Body of pancreas (tissue), 4 donors: ENCODE measurements around the gene ASB18.

ENCODE experiments used
- POLR2A ChIP-seq, 3 donors: fragments of 450-650 bp; IDR thresholded peaks; one replicate each; pipeline ENCODE4 v1.6.1; 2016; ENCODE audit warnings: antibody characterized with exemption in 3 of 3, mild to moderate bottlenecking in 2 of 3
- TF ChIP-seq, protein P1 (sequence below), 7 experiments: fragments of 450-650 bp in 4 of 7; fragments of 200-600 bp in 3 of 7; sonication (generic) in 3 of 7; IDR thresholded peaks; one replicate each; pipeline ENCODE4 v1.5.1; 2016 to 2019; ENCODE audit warnings: antibody characterized with exemption in 7 of 7

DNA sequence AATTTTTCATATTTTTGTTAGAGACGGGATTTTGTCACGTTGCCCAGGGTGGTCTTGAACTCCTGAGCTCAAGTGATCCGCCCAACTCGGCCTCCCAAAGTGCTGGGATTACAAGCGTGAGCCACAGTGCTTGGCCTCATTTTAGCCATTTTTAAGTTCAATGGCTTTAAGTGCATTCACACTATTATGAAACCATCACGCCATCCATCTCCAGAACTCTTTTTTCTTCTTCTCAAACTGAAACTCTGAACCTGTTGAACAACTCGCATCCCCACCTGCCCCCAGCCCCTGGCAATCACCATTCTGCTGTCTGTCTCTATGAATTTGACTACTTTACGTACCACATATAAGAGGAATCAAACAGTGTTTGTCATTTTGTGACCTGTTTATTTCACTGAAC lies 31.3 kb upstream of the ASB18 start:
- TF ChIP-seq, protein P1, sequence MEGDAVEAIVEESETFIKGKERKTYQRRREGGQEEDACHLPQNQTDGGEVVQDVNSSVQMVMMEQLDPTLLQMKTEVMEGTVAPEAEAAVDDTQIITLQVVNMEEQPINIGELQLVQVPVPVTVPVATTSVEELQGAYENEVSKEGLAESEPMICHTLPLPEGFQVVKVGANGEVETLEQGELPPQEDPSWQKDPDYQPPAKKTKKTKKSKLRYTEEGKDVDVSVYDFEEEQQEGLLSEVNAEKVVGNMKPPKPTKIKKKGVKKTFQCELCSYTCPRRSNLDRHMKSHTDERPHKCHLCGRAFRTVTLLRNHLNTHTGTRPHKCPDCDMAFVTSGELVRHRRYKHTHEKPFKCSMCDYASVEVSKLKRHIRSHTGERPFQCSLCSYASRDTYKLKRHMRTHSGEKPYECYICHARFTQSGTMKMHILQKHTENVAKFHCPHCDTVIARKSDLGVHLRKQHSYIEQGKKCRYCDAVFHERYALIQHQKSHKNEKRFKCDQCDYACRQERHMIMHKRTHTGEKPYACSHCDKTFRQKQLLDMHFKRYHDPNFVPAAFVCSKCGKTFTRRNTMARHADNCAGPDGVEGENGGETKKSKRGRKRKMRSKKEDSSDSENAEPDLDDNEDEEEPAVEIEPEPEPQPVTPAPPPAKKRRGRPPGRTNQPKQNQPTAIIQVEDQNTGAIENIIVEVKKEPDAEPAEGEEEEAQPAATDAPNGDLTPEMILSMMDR (IDR thresholded peaks at IDR 0.05), result no peak
- TF ChIP-seq POLR2A (IDR thresholded peaks at IDR 0.05), result no peak
